OCI-LY3 (cell line): ENCODE results near the gene ACIN1.
"Not testable (repeated sequence)": the region's sequence is repeated elsewhere in the genome, so short reads cannot be mapped to it uniquely, and the experiment has no call there.

Experiments used
- H2AFZ ChIP-seq: fragments of 200-600, 300-600 bp; shearing (Covaris generic); 2 replicates; pipeline ENCODE4 v1.6.0; 2014; ENCODE audit warnings: antibody characterized with exemption, low read depth, low read length
- H3K27ac ChIP-seq: fragments of 200-600, 300-600 bp; sonication (generic); 2 replicates; pipeline ENCODE4 v1.5.1; 2014; ENCODE audit warnings: mild to moderate bottlenecking, low read length, moderate library complexity, mixed read lengths
- H3K27me3 ChIP-seq: fragments of 200-600, 300-600 bp; sonication (generic); 2 replicates; pipeline ENCODE4 v1.6.1; 2014; ENCODE audit warnings: low read depth, low read length, mixed read lengths
- H3K36me3 ChIP-seq: fragments of 200-600, 300-600 bp; sonication (generic); replicated peaks from 2 replicates; pipeline ENCODE3; 2014; ENCODE audit warnings: low read depth, low read length, mixed read lengths
- H3K4me1 ChIP-seq: fragments of 300-600, 200-600 bp; sonication (generic); 2 replicates; pipeline ENCODE4 v1.6.1; 2014; ENCODE audit warnings: low read length, mixed read lengths
- H3K4me2 ChIP-seq: fragments of 200-600, 300-600 bp; sonication (generic); 2 replicates; pipeline ENCODE4 v1.6.1; 2014; ENCODE audit warnings: low read length, mixed read lengths
- H3K4me3 ChIP-seq: fragments of 300-600, 200-600 bp; sonication (generic); 2 replicates; pipeline ENCODE4 v1.5.1; 2014; ENCODE audit warnings: antibody characterized with exemption, mild to moderate bottlenecking, low read length, moderate library complexity
- H3K79me2 ChIP-seq: fragments of 300-600, 200-600 bp; shearing (Covaris generic); 2 replicates; pipeline ENCODE4 v1.6.1; 2014; ENCODE audit warnings: mild to moderate bottlenecking, low read length, mixed read lengths
- H3K9ac ChIP-seq: fragments of 300-600, 200-600 bp; shearing (Covaris generic); 2 replicates; pipeline ENCODE4 v1.6.0; 2014; ENCODE audit warnings: mild to moderate bottlenecking, low read length, moderate library complexity
- H3K9me3 ChIP-seq: fragments of 200-600, 300-600 bp; shearing (Covaris generic); 2 replicates; pipeline ENCODE4 v1.6.1; 2014; ENCODE audit warnings: low read length, mixed read lengths; ENCODE audit not compliant: insufficient read depth
- H4K20me1 ChIP-seq: fragments of 200-600, 300-600 bp; sonication (generic); 2 replicates; pipeline ENCODE4 v1.6.1; 2016; ENCODE audit warnings: low read length, mixed read lengths; ENCODE audit not compliant: insufficient read depth
- EZH2phosphoT487 ChIP-seq: fragments of 200-600 bp; shearing (Covaris generic); IDR thresholded peaks from 2 replicates; pipeline ENCODE4 v1.6.1; 2018; ENCODE audit warnings: antibody characterized with exemption, mixed run types, low read depth
- TF ChIP-seq, protein P1 (sequence below): fragments of 200-600, 300-600 bp; sonication (generic); IDR thresholded peaks from 2 replicates; pipeline ENCODE4 v1.5.1; 2014; ENCODE audit warnings: antibody characterized with exemption, low read length, low read depth

ACIN1 gene

DNA sequence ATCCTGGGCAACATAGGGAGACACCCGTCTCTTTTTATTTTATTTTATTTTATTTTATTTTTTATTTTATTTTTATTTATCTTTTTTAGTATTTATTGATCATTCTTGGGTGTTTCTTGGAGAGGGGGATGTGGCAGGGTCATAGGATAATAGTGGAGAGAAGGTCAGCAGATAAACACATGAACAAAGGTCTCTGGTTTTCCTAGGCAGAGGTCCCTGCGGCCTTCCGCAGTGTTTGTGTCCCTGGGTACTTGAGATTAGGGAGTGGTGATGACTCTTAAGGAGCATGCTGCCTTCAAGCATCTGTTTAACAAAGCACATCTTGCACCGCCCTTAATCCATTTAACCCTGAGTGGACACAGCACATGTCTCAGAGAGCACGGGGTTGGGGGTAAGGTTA, 12.7 kb upstream of the ACIN1 start:
- H3K9me3 ChIP-seq, H3K36me3 ChIP-seq, H3K4me1 ChIP-seq: not testable (repeated sequence)

DNA sequence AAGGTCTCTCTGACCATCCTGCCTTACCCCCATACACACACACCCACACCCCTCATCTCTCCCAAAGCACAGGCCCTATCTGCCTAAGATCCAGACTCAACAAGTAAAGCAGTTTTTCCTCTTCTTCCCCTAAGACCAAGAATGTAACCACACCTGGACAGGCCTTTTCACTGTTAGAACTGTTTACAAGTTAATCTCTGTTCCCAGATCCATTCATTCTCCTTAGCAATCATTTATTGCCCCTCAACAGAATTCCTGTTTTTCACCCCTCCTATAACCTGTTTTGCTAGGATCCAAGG, 11.8 kb upstream of the ACIN1 start:
- no peak overlapping the region for H3K27ac ChIP-seq
- H3K4me2 ChIP-seq = no peak overlapping the region
- no peak overlapping the region for H3K9ac ChIP-seq
- no peaks in the 10 kb centered on the region for H3K36me3 ChIP-seq
- TF ChIP-seq, protein P1, sequence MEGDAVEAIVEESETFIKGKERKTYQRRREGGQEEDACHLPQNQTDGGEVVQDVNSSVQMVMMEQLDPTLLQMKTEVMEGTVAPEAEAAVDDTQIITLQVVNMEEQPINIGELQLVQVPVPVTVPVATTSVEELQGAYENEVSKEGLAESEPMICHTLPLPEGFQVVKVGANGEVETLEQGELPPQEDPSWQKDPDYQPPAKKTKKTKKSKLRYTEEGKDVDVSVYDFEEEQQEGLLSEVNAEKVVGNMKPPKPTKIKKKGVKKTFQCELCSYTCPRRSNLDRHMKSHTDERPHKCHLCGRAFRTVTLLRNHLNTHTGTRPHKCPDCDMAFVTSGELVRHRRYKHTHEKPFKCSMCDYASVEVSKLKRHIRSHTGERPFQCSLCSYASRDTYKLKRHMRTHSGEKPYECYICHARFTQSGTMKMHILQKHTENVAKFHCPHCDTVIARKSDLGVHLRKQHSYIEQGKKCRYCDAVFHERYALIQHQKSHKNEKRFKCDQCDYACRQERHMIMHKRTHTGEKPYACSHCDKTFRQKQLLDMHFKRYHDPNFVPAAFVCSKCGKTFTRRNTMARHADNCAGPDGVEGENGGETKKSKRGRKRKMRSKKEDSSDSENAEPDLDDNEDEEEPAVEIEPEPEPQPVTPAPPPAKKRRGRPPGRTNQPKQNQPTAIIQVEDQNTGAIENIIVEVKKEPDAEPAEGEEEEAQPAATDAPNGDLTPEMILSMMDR = no peak
- no peak for TF ChIP-seq EZH2phosphoT487
- H3K4me1 ChIP-seq = no peaks in the 10 kb centered on the region
- no peaks in the 10 kb centered on the region for H4K20me1 ChIP-seq
- H3K27me3 ChIP-seq = peaks cover 18% of the 10 kb centered on the region
- no peak overlapping the region for H2AFZ ChIP-seq
- H3K79me2 ChIP-seq = no peaks in the 10 kb centered on the region
- no peaks in the 10 kb centered on the region for H3K9me3 ChIP-seq
- H3K4me3 ChIP-seq = no peak overlapping the region

More for the DNA sequence above, 12.7 kb upstream of the ACIN1 start:
- H2AFZ ChIP-seq, H3K27ac ChIP-seq, H3K4me3 ChIP-seq, H3K79me2 ChIP-seq, H4K20me1 ChIP-seq, H3K4me2 ChIP-seq, H3K9ac ChIP-seq: not testable (repeated sequence)
- peaks cover 27% of the 10 kb centered on the region for H3K27me3 ChIP-seq

DNA sequence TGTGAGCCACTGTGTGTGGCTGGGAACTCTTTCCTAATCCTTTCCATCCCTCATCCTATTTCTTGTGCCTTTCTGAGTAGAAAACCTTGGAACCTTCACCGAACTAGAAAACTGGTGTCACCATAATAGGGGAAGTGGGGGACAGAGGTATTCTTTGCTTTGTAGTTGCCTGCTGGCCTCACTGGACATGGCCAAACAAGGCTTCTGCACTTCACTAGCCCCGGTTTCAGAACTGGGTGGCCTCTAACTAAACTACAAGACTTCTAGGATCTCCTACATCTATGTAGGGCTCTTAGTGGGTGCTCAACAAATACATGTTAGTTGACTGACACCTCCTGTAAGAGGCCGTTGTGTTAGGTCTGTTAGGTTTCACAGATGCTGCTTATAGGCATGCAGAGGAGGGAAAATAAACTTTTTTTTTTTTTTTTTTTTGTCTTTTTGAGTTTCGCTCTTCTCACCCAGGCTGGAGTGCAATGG, 10.4 kb upstream of the ACIN1 start:
- Histone ChIP-seq H3K27me3 (peaks cover 9% of the 10 kb centered on the region; the same call in 1 of the 2 replicates), H3K36me3 (no peaks in the 10 kb centered on the region), H3K9me3 (no peaks in the 10 kb centered on the region), H3K4me2 (no peak overlapping the region), H3K4me1 (no peaks in the 10 kb centered on the region), H3K4me3 (no peak overlapping the region), H2AFZ (no peak overlapping the region), H3K9ac (no peak overlapping the region), H3K27ac (no peak overlapping the region), H4K20me1 (no peaks in the 10 kb centered on the region), H3K79me2 (no peaks in the 10 kb centered on the region)
- TF ChIP-seq EZH2phosphoT487 = no peak
- TF ChIP-seq, protein P1 = no peak

DNA sequence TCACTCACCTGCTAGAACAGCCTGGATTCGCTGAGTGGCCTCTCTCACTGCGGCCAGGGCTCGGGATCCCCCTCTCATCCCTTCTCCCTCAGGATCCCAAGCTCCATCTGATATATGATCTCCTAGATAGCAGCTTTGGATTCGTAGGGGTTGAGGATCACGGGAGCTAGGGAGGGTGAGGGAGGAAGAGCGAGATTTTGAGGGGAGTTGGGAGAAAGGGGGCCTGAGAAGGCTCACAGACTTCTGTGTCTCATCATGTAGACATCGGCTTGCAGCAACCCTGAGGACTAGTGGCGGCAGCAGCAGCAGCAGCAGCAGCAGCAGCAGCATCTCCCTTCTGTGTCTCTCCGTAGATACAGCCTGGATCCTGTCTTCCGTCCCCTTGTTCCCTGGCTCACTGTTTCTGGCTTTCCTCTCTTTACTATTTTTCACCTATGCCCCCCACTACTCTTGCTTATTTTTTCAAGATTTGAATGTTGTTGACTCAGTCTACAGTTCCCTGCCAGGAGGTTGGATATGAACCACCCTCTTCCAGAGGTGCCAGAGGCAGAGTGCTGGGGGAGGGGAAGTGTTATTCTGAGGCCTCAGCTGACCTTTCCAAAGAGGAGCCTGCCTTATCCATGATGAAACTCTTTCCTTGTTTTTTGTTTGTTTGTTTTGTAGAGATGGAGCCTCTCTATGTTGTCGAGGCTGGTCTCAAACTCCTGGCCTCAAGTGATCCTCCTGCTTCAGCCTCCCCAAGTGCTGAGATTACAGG, 9.8 kb upstream of the ACIN1 start, which contains the start of gene CIROP:
Gene CIROP, minus strand, starts transcription at position 399 of the 757 bp plus-strand sequence. Its CDS starts 69 bp downstream, at position 330.
- Histone ChIP-seq H2AFZ (no peak within 1 kb of the TSS), H3K79me2 (no peaks in the 10 kb centered on the region), H3K9ac (no peak within 1 kb of the TSS), H3K4me1 (no peaks in the 10 kb centered on the region), H4K20me1 (no peaks in the 10 kb centered on the region), H3K9me3 (no peaks in the 10 kb centered on the region), H3K4me3 (no peak within 1 kb of the TSS), H3K4me2 (no peak within 1 kb of the TSS), H3K36me3 (no peaks in the 10 kb centered on the region), H3K27me3 (peaks cover 3% of the 10 kb centered on the region; the same call in 1 of the 2 replicates), H3K27ac (no peak within 1 kb of the TSS)
- TF ChIP-seq EZH2phosphoT487 = no peak
- TF ChIP-seq, protein P1 = no peak
